BLaER1 treated with 17β-estradiol and CSF1 and Interleukin-3, amounts not matched to agents 10 nM and 100 nM (cell line): Measurements from ENCODE around the gene PRPF39.
"Not testable (repeated sequence)": the region's sequence is repeated elsewhere in the genome, so short reads cannot be mapped to it uniquely, and the experiment has no call there.

Experiments
- H3K27ac ChIP-seq, 11 experiments: shearing (Covaris generic); formaldehyde crosslinking; 2 replicates each; pipeline ENCODE4 v1.8.1; 2022
- H3K27me3 ChIP-seq, 11 experiments: shearing (Covaris generic); formaldehyde crosslinking; 2 replicates each; pipeline ENCODE4 v1.8.1; 2022
- H3K36me3 ChIP-seq, 11 experiments: shearing (Covaris generic); formaldehyde crosslinking; 2 replicates each; pipeline ENCODE4 v1.8.1; 2022
- H3K4me1 ChIP-seq, 10 experiments: shearing (Covaris generic); formaldehyde crosslinking; 2 replicates each; pipeline ENCODE4 v1.8.1; 2022
- H3K4me2 ChIP-seq, 11 experiments: shearing (Covaris generic); formaldehyde crosslinking; 2 replicates each; pipeline ENCODE4 v1.8.1; 2022
- H3K4me3 ChIP-seq, 10 experiments: shearing (Covaris generic); formaldehyde crosslinking; 2 replicates each; pipeline ENCODE4 v1.8.1; 2022
- H3K9ac ChIP-seq, 11 experiments: shearing (Covaris generic); formaldehyde crosslinking; 2 replicates each; pipeline ENCODE4 v1.8.1; 2022
- H3K9me3 ChIP-seq, 11 experiments: shearing (Covaris generic); formaldehyde crosslinking; replicated peaks in 1 of 11; 2 replicates each; pipeline ENCODE4 v1.8.1; 2022
- H4K20me1 ChIP-seq, 11 experiments: shearing (Covaris generic); formaldehyde crosslinking; 2 replicates each; pipeline ENCODE4 v1.8.1; 2022
- Cebpa-rat ChIP-seq, 11 experiments: shearing (Covaris generic); IDR thresholded peaks; 2 replicates each; pipeline ENCODE4 v1.8.1; 2022

Gene PRPF39

GRCh38 chr14:45072126-45072525 lies 11.8 kb upstream of the PRPF39 start:
- Histone ChIP-seq H3K27ac (no peak overlapping the region), H3K36me3 (peaks cover 0 to 6% (median 4%) of the 10 kb centered on the region in 11 experiments; a peak in 6 of 22 replicates), H3K4me2 (no peak overlapping the region), H3K4me1 (no peaks in the 10 kb centered on the region), H4K20me1 (no peaks in the 10 kb centered on the region), H3K27me3 (no peaks in the 10 kb centered on the region), H3K9ac (no peak overlapping the region), H3K4me3 (no peak overlapping the region), H3K9me3 (no peaks in the 10 kb centered on the region)
- TF ChIP-seq Cebpa-rat (IDR thresholded peaks at IDR 0.05), result 0 out of 22 replicates have a peak, but pooled peaks of 1 of the 11 experiments have one; percentile 6

GRCh38 chr14:45073231-45073879 lies 10.6 kb upstream of the PRPF39 start:
- TF ChIP-seq Cebpa-rat (IDR thresholded peaks at IDR 0.05), result no peak
- Histone ChIP-seq H3K4me2 (no peak overlapping the region), H3K27me3 (no peaks in the 10 kb centered on the region), H3K4me1 (no peaks in the 10 kb centered on the region), H3K9me3 (no peaks in the 10 kb centered on the region), H3K27ac (no peak overlapping the region), H3K9ac (no peak overlapping the region), H3K4me3 (no peak overlapping the region), H4K20me1 (no peaks in the 10 kb centered on the region), H3K36me3 (peaks cover 0 to 6% (median 4%) of the 10 kb centered on the region in 11 experiments; a peak in 6 of 22 replicates)

- Histone ChIP-seq H3K4me1 (peaks cover 0 to 3% (median 2%) of the 10 kb centered on the region in 10 experiments; a peak in 6 of 20 replicates), H3K27me3 (no peaks in the 10 kb centered on the region), H3K27ac (no peak overlapping the region), H3K36me3 (peaks cover 0 to 5% (median 0%) of the 10 kb centered on the region in 11 experiments; a peak in 2 of 22 replicates), H3K9ac (no peak overlapping the region), H3K4me2 (no peak overlapping the region), H3K9me3 (peaks cover 0 to 12% (median 0%) of the 10 kb centered on the region in 11 experiments; a peak in 7 of 22 replicates), H3K4me3 (no peak overlapping the region), H4K20me1 (no peaks in the 10 kb centered on the region)
- no peak for TF ChIP-seq Cebpa-rat (IDR thresholded peaks at IDR 0.05)
Measured at GRCh38 chr14:45078323-45078722, 5.6 kb upstream of the PRPF39 start.

DNA sequence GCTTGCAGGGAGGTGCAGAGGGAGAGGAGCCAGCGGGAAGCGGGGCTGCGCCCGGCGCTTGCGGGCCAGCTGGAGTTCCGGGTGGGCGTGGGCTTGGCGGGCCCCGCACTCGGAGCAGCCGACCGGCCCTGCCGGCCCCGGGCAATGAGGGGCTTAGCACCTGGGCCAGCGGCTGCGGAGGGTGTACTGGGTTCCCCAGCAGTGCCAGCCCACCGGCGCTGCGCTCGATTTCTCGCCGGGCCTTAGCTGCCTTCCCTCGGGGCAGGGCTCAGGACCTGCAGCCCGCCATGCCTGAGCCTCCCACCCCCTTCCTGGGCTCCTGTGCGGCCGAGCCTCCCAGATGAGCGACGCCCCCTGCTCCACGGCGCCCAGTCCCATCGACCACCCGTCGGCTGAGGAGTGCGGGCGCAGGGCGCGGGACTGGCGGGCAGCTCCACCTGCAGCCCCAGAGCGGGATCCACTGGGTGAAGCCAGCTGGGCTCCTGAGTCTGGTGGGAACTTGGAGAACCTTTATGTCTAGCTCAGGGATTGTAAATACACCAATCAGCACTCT lies 3.4 kb upstream of the PRPF39 start:
- not testable (repeated sequence) for H3K4me1 ChIP-seq, H3K36me3 ChIP-seq, H3K27ac ChIP-seq, H3K27me3 ChIP-seq, H3K9ac ChIP-seq, H3K4me3 ChIP-seq, H3K4me2 ChIP-seq
- H4K20me1 ChIP-seq, result peaks cover under 1 to 15% (median 8%) of the 10 kb centered on the region in 11 experiments; a peak in 17 of 22 replicates
- H3K9me3 ChIP-seq, result peaks cover 0 to 12% (median 0%) of the 10 kb centered on the region in 11 experiments; a peak in 7 of 22 replicates

- not testable (repeated sequence) for H3K4me3 ChIP-seq, H3K9ac ChIP-seq, H3K36me3 ChIP-seq, H3K27ac ChIP-seq, H3K4me2 ChIP-seq, H3K27me3 ChIP-seq
- Histone ChIP-seq H3K4me1 (peaks cover 10 to 16% (median 13%) of the 10 kb centered on the region in 10 experiments; a peak in 19 of 20 replicates), H3K9me3 (peaks cover 0 to 12% (median 0%) of the 10 kb centered on the region in 11 experiments; a peak in 7 of 22 replicates), H4K20me1 (peaks cover 7 to 21% (median 14%) of the 10 kb centered on the region in 11 experiments; a peak in 19 of 22 replicates)
Measured at GRCh38 chr14:45081096-45081495, 2.8 kb upstream of the PRPF39 start.

GRCh38 chr14:45082420-45082819 lies 1.5 kb upstream of the PRPF39 start:
- H3K4me1 ChIP-seq, result peaks cover 12 to 29% (median 23%) of the 10 kb centered on the region in 10 experiments; a peak in 19 of 20 replicates
- H3K9ac ChIP-seq, result no peak overlapping the region
- H3K27ac ChIP-seq, result no peak overlapping the region
- H3K36me3 ChIP-seq, result peaks cover 0 to 10% (median 5%) of the 10 kb centered on the region in 11 experiments; a peak in 6 of 22 replicates
- no peak overlapping the region for H3K4me3 ChIP-seq
- H3K27me3 ChIP-seq, result no peaks in the 10 kb centered on the region
- no peak for TF ChIP-seq Cebpa-rat (IDR thresholded peaks at IDR 0.05)
- peaks cover 14 to 34% (median 27%) of the 10 kb centered on the region in 11 experiments; a peak in 20 of 22 replicates for H4K20me1 ChIP-seq
- peaks cover 0 to 12% (median 0%) of the 10 kb centered on the region in 11 experiments; a peak in 7 of 22 replicates for H3K9me3 ChIP-seq
- no peak overlapping the region for H3K4me2 ChIP-seq

GRCh38 chr14:45083617-45083975 lies 320 bp upstream of the PRPF39 start:
- Histone ChIP-seq H3K27ac (peak overlapping the region in 8 of 11 experiments; percentile 17 to 64 (median 42); a peak in 12 of 22 replicates), H3K4me3 (peak overlapping the region; percentile 75 to 93 (median 88)), H3K9ac (peak overlapping the region; percentile 51 to 93 (median 82); a peak in 21 of 22 replicates)

DNA sequence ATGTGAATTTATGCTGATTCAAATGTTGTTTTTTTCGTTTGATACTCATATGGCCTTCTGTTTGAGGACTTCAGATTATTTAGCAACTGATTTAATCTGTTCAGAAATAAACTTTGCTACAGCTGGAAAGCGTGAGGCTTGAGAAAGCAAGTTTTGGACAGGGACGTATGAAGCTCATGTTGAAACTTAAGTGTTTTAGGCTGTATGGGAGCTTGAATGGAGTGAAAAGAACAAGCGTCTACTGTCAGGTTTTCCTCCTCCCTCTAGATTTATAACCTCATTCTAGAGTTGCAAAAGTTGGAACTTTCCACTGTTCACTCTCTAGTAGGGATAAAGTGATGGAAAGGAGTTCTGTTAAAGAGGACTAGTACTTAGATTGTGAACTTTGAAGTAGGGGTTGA lies 1.0 kb downstream of the PRPF39 start:
- peaks cover 32 to 59% (median 52%) of the 10 kb centered on the region in 11 experiments; a peak in 20 of 22 replicates for H4K20me1 ChIP-seq
- peak overlapping the region; percentile 68 to 89 (median 81); a peak in 20 of 22 replicates for H3K27ac ChIP-seq

More at GRCh38 chr14:45083617-45083975, 320 bp upstream of the PRPF39 start:
- Histone ChIP-seq H3K27me3 (no peaks in the 10 kb centered on the region), H3K9me3 (peaks cover 0 to 12% (median 0%) of the 10 kb centered on the region in 11 experiments; a peak in 7 of 22 replicates), H3K4me2 (peak overlapping the region; percentile 66 to 90 (median 82)), H4K20me1 (peaks cover 24 to 46% (median 39%) of the 10 kb centered on the region in 11 experiments; a peak in 20 of 22 replicates), H3K36me3 (peaks cover 0 to 21% (median 7%) of the 10 kb centered on the region in 11 experiments; a peak in 6 of 22 replicates), H3K4me1 (peaks cover 12 to 41% (median 23%) of the 10 kb centered on the region in 10 experiments; a peak in 19 of 20 replicates)
- TF ChIP-seq Cebpa-rat (IDR thresholded peaks at IDR 0.05), result no peak

DNA sequence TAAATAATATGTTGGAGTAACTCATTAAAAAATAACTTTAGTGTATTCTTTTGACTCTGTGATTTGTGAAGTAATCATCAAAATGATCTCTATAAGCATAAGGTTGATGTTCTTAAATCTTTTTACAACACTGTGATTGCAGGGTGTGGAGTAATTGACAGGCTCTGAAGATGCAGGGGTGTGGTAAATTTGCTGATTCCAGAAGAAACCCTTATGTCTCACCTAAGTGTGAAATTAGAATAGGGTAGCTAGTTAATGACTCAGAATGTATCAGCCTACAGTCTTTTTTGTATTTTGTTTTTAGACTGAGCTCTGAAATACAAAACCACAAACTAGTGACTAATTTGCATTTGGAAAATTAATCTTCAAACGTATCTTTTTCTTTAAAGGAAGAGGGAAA lies 5.9 kb downstream of the PRPF39 start:
- H3K27me3 ChIP-seq, result no peaks in the 10 kb centered on the region
- H3K36me3 ChIP-seq, result peaks cover 6 to 78% (median 33%) of the 10 kb centered on the region in 11 experiments; a peak in 20 of 22 replicates
- H4K20me1 ChIP-seq, result peaks cover 60 to 100% (median 94%) of the 10 kb centered on the region in 11 experiments; a peak in 20 of 22 replicates
- H3K4me3 ChIP-seq, result no peak overlapping the region
- H3K4me2 ChIP-seq, result peak overlapping the region in 3 of 11 experiments; percentile 5 to 48 (median 21); a peak in 5 of 22 replicates
- no peak overlapping the region for H3K27ac ChIP-seq
- TF ChIP-seq Cebpa-rat (IDR thresholded peaks at IDR 0.05), result no peak
- no peak overlapping the region for H3K9ac ChIP-seq
- no peaks in the 10 kb centered on the region for H3K9me3 ChIP-seq
- peaks cover 12 to 66% (median 19%) of the 10 kb centered on the region in 10 experiments for H3K4me1 ChIP-seq

More for the DNA sequence above, 1.0 kb downstream of the PRPF39 start:
- TF ChIP-seq Cebpa-rat (IDR thresholded peaks at IDR 0.05), result no peak
- Histone ChIP-seq H3K4me2 (peak overlapping the region; percentile 75 to 94 (median 84)), H3K9ac (peak overlapping the region; percentile 82 to 94 (median 89)), H3K4me3 (peak overlapping the region; percentile 75 to 93 (median 88)), H3K9me3 (peaks cover 0 to 12% (median 0%) of the 10 kb centered on the region in 11 experiments; a peak in 7 of 22 replicates), H3K4me1 (peaks cover 12 to 54% (median 23%) of the 10 kb centered on the region in 10 experiments), H3K27me3 (no peaks in the 10 kb centered on the region), H3K36me3 (peaks cover 0 to 35% (median 11%) of the 10 kb centered on the region in 11 experiments; a peak in 10 of 22 replicates)
